Ureter (tissue), 1 donor: Measurements from ENCODE around the gene PNPLA1. TPM values are rescaled to one million over a fixed set of nuclear protein-coding genes. Genes with fewer than 3 reads are reported as not detected.
"Not testable (repeated sequence)": the region's sequence is repeated elsewhere in the genome, so short reads cannot be mapped to it uniquely, and the experiment has no call there.

ENCODE experiments used
- DNase-seq: peaks from one replicate; pipeline ENCODE4 v3.0.0-alpha.2; 2020; ENCODE audit warnings: low spot score
- total RNA-seq: library from RNA; stranded (reverse); gene quantifications from one replicate; pipeline ENCODE4 v1.2.4, GENCODE V29; 2023
- donor health status: DM: yes; HTN: yes; CAD: no.

Gene PNPLA1
- total RNA-seq, 1 donor from 2014 or later: 0.21 TPM

- DNase-seq: no peak
Observed at GRCh38 chr6:36335465-36336207, 65.8 kb downstream of the PNPLA1 start.

DNA sequence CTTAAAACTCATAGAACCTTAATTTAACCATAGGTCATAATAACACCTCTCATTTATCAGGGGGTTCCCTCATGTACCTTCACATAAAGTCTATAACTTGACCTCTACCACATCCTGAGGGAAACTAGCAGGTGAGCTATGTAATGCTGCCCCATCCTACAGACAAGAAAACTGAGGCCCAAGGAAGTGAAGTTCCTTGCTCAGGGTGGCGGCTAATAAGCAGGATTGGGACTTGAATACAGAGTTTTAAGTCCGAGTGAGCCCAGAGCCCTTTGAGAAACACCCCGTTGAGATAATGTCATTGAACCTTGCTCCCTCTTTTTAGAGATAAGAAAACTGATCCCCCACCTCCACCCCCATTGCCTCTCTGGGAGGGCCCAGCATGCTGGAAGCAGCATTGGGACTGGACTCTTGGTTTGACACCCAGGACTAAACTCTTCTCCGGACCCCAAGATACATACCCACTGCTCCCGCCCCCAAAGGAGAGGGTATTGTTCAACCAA, 66.4 kb downstream of the PNPLA1 start:
- no peak for DNase-seq

- no peak for DNase-seq
Observed at GRCh38 chr6:36336779-36337241, 67.0 kb downstream of the PNPLA1 start, which contains the start of gene BNIP5. Gene BNIP5 (minus strand): TSS chr6:36336888. CDS start chr6:36330690, 6,198 bp downstream.

DNA sequence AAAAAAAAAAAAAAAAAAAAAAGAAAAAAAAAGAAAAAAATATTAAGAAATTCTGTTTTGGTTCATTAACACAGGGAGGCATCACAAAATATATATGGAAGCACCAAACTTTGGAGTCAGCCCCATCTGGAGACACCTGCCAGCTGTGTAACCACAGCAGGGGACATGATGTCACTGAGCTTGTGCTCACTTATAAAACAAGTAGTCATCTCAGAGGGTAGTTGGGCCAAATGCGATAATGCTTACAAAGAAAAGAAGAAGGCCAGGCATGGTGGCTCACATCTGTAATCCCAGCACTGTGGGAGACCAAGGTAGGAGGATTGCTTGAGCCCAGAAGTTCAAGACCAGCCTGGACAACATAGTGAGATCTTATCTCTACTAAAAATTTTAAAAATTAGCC, 68.0 kb downstream of the PNPLA1 start:
- no peak for DNase-seq

GRCh38 chr6:36338223-36338622, 68.4 kb downstream of the PNPLA1 start:
- DNase-seq: not testable (repeated sequence)

DNA sequence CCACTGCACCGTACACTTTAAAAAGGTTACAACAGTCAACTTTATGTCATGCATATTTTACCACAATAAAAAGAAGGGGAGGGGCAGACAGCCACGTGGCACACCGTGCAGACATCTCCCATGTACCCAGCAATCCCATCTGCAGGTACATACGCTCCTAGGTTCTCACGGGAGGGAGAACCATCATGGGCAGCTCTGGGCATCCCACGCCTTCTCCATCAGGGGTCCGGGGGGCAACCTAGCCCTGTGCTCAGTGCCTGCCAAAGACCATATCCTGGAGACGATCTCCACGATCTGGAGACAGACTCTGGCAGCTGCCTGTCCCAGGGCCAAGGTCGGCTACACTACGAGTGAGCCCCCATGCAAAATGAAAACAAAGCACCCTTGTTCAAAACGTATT, 69.3 kb downstream of the PNPLA1 start:
- no peak for DNase-seq

GRCh38 chr6:36340306-36340617, 70.4 kb downstream of the PNPLA1 start:
- DNase-seq: no peak

DNA sequence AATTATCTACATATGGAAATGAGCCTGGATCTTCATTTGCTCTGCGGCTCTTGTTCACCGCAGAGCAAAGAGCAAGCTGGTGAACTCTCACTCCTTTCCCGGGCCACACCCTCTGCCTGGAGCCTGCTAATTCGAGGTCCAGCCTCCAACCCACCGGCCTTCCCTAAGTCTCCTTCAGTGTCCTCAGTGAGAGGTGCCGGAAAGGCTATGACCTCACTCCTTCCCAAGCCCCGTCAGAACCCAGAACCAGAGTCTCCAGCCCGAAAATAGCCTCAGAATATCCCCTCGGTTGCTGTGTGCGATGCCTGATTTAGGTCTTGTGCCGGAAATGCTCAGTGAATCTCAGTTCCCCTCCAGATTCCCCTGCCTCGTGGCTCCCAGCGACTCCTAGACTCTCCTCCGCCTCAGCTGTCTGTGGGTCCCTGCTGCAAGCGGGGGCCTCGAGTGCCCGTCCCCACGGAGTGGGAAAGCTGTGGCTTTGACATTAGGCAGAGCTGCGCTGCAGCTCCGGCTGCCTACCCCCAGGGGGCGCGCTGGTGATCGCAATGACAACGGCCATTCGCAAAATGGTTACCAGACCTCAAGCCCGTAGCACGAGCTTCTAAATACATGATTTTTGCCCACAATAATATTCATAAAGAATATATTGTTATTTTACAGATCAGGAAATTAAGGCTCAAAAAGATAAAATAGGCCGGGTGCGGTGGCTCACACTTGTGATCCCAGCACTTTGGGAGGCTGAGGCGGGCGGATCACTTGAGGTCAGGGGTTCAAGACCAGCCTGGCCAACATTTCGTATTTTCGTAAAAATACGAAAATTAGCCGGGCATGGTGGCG, 71.0 kb downstream of the PNPLA1 start:
- peak; percentile 72 for DNase-seq

DNA sequence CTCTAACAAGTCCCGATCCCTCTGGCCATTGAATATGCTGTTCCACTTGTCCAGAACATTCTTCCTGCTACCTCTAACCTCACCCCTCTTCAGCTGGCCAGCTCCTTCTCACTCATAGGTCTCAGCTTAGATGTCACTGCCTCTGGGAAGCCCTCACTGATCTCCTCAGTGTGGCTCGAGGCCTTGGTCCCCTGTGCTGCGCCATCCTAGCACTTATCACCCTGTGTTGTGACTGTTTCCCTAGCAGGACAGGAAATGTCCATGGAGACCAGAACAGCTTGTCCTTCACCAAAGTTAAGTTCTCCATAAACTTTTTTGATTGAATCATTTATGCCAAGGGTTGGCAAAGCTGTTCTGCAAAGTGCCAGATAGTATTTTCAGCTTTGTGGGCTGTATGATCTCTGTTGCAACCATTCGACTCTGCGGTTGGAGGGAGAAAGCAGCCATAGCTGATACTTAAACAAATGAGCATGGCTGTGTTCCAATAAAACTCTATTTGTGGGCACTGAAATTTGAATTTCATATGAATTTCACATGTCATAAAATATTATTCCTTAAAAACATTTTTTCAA, 73.3 kb downstream of the PNPLA1 start:
- no peak for DNase-seq

- no peak for DNase-seq
Observed at GRCh38 chr6:36345681-36346466, 76.0 kb downstream of the PNPLA1 start.

GRCh38 chr6:36346486-36347273, 76.8 kb downstream of the PNPLA1 start:
- no peak for DNase-seq

DNA sequence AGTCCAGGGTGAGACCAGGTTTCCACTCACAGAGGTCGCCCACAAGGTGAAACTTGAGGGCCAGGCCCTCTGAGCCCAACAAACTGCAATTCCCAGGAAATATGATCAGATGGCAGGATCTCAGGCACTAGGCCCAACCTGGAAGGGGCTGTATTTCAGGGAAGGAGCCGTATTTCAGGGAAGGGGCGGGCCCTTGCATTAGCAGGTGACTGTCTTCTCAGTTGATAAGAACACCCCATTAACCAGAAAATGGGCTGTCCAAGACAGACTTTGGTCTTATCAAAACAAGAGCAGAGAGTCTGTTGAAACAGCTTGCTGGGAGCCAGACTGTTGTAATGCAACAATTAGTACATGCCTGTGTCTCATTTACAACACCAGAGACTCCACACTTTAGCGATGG, 77.8 kb downstream of the PNPLA1 start:
- no peak for DNase-seq

DNA sequence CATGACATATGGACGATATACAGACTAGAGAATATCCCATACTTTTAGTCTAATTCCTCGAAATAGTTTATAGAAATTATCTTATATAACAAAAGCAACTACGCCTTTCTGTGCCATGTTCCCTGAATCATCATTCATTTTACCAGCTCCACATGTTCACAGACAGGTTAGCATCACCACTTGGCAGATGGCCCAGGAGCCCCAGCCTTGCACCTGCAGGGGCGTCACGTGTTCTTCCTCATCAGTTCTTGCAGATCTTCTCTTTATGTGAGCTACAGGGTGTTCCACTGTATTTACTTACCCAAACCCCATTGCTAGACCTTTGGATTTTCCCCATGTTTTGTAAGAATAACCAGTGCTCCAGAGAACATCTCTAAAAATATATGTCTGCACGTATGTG, 79.4 kb downstream of the PNPLA1 start:
- DNase-seq: no peak

- DNase-seq: no peak
Observed at GRCh38 chr6:36350082-36350481, 80.2 kb downstream of the PNPLA1 start.

- no peak for DNase-seq
Observed at GRCh38 chr6:36350681-36351571, 81.1 kb downstream of the PNPLA1 start.

DNA sequence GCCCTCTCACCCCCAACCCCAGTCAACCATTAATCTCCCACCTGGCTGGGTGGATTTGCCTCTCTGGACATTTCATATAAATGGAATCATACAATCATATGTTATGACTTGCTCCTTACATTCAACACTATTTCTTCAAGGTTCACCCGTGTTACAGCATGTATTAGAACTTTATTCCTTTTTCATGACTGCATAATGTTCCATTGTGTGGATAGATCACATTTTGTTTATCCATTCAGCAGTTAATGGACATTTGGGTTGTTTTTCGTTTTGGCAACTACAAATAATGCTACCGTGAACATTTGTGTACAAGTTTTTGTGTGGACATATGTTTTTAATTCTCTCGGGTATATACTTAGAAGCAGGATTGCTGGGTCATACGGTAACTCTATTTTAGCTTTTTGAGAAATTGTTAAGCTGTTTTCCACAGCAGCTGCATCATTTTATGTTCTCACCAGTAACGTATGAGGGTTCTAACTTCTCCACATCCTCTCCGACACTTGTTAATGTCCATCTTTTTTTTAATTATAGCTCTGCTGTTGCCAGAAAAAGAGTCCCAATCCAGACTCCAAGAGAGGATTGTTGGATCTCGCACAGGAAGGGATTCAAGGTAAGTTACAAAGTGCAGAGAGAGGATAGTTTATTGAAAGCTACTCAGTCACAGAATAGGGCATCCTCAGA, 82.8 kb downstream of the PNPLA1 start:
- DNase-seq: no peak

DNA sequence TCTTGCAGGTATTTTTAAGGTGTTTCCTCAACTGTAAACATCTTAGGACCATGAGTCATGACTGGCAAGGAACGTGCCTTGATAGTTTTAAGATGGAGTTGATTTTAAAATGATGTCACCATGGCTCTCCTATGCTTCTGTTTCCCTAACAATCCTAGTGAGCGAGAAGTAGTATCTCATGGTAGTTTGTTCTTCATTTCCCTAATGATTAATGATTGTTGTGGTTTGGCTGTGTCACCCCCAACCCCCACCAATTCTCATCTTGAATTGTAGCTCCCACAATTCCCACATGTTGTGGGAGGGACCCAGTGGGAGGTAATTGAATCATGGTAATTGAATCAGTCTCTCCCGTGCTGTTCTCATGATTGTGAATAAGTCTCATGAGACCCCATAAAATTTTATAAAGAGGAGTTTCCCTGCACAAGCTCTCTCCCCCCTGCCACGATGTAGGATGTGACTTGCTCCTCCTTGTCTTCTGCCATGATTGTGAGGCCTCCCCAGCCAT, 83.6 kb downstream of the PNPLA1 start:
- no peak for DNase-seq

- no peak for DNase-seq
Observed at GRCh38 chr6:36355819-36356218, 86.0 kb downstream of the PNPLA1 start.

DNA sequence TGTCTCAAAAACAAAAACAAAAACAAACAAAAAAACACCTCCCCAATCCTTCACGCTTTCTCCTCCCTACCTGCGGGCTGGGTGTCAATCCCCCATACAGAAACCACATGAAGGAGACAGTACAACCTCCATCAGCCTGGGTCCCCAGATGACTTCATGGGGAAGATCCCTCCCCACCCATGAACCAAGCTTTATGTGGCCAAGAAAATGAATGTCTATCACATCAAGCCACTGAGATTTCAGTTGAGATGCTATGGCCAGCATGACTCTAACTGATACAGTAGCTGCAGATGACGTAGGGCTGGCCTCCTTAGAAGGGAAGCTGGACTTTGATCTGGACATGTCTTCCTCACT, 88.0 kb downstream of the PNPLA1 start:
- DNase-seq: no peak
